AG04450 (cell line): ENCODE data around the gene RNASE7. TPM values are rescaled to one million over a fixed set of nuclear protein-coding genes. Genes with fewer than 3 reads are reported as not detected.
"Not testable (repeated sequence)": the region's sequence is repeated elsewhere in the genome, so short reads cannot be mapped to it uniquely, and the experiment has no call there.

Experiments used
- CTCF ChIA-PET: fragments of 300-600, 350-600 bp; formaldehyde crosslinking; extraction: SDS; loops from one replicate; lab custom pipeline; 2022; ENCODE audit warnings: antibody characterized with exemption, inconsistent platforms; lab: Charles Lee
- POLR2A ChIA-PET: fragments of 350-600 bp; formaldehyde crosslinking; extraction: SDS; loops from one replicate; lab custom pipeline; 2021; ENCODE audit warnings: antibody characterized with exemption, inconsistent platforms; lab: Yijun Ruan, JAX
- DNase-seq: peaks from one replicate; pipeline ENCODE4 v3.0.0-alpha.2; 2011; ENCODE audit warnings: low read depth, low spot score
- H3K27ac ChIP-seq: one replicate; pipeline ENCODE4 v1.5.1; 2012; ENCODE audit warnings: low read depth, low read length, control low read depth
- H3K27me3 ChIP-seq: one replicate; pipeline ENCODE4 v1.6.0; 2012; ENCODE audit warnings: low read length; ENCODE audit not compliant: control insufficient read depth, insufficient read depth
- H3K4me3 ChIP-seq: 2 replicates; pipeline ENCODE4 v1.5.1; 2011; ENCODE audit warnings: mild to moderate bottlenecking, low read depth, low read length, control low read depth
- H3K9me3 ChIP-seq: 2 replicates; pipeline ENCODE4 v1.5.1; 2012; ENCODE audit warnings: low read length; ENCODE audit not compliant: control insufficient read depth, insufficient read depth
- CTCF ChIP-seq: IDR thresholded peaks from 2 replicates; pipeline ENCODE4 v1.5.1; 2011; ENCODE audit warnings: low read depth, low read length, control low read depth, inconsistent platforms
- polyA plus RNA-seq: library from polyadenylated mRNA; depleted of rRNA; stranded (reverse); fragments of >200 nt; gene quantifications from 2 replicates; pipeline ENCODE4 v1.2.3, GENCODE V29; 2011

RNASE7 gene
- polyA plus RNA-seq, 1 experiment = not detected

DNA sequence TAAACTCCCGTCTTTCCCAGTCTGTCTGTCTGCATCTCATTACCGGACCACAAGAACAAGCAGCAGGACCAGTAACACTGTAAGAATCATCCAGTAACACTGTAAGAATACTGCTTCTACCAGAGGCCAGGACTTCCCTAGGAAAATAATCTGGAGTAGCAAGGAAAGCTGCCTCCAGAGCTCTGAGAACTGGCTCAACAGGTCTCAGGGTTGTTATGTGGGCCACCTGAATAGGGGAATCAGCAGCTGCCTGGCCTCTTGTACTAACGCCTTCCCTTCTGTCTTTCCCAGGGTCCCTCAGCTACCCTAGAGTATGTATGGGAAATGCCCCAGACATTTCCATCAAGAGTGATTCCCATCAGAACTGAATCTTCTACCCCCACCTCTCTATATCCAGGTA lies 44.0 kb upstream of the RNASE7 start:
- no peak overlapping the region for H3K4me3 ChIP-seq
- ChIA-PET CTCF (interaction anchor here (1.3 to 7.7 kb wide), 5 partner anchors 10 to 106 kb away, joined by 3 to 55 read pairs (median 19); no protein-coding TSS in a partner anchor), POLR2A (no interaction called here)
- no peak for TF ChIP-seq CTCF
- no peak overlapping the region for H3K27ac ChIP-seq
- DNase-seq = no peak
- H3K9me3 ChIP-seq = no peaks in the 10 kb centered on the region
- no peaks in the 10 kb centered on the region for H3K27me3 ChIP-seq

DNA sequence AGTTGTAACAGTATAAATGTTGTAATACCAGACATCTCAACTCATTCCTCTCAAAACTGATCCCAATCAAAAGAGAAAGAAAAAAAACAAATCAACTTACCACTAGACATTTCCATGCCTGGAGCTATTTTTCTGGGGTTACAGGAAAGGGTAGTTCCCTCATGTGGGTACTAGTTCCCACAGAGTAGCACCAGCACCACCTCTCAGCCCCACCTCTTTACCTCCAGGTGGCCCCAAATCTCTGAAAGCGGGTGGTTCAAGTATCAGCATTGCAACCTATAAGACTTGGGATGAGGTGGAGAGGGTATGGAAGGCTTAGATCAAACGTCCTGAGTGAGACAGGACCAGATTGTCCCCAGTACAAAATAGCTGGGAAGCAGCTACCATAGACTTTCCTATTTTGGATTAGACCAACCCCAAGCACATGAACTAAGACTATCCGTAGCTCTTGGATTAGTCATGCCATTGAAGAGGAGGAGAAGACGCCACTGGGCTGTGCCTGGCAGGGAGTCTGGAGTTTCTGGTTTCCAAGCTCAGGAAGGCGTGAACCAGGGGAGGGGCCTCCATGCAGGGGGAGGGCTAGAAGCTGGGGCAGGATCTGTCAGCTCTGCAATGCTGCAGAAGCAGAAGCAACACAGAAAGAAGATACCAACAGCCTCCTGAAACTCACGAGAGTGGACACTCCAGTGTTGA lies 43.3 kb upstream of the RNASE7 start, which contains the start of gene SLC39A2:
Gene SLC39A2, plus strand, starts transcription at position 620 of the 693 bp plus-strand sequence. CDS start 154 bp downstream, outside the sequence.
- H3K4me3 ChIP-seq = no peak within 1 kb of the TSS
- POLR2A ChIA-PET = no interaction called here
- no peak within 1 kb of the TSS for H3K27ac ChIP-seq
- no peak for DNase-seq
- TF ChIP-seq CTCF = no peak
- CTCF ChIA-PET = interaction anchor here (0.5 to 7.7 kb wide), 6 partner anchors 10 to 105 kb away, joined by 3 to 55 read pairs (median 11); no protein-coding TSS in a partner anchor
- H3K27me3 ChIP-seq = no peaks in the 10 kb centered on the region
- no peaks in the 10 kb centered on the region for H3K9me3 ChIP-seq

- H3K4me3 ChIP-seq = no peak overlapping the region
- POLR2A ChIA-PET = no interaction called here
- no peak overlapping the region for H3K27ac ChIP-seq
- no peak for DNase-seq
- CTCF ChIA-PET = interaction anchor here (1.7 to 7.7 kb wide), 4 partner anchors 15 to 104 kb away, joined by 5 to 55 read pairs (median 32); no protein-coding TSS in a partner anchor
- H3K27me3 ChIP-seq = no peaks in the 10 kb centered on the region
- no peaks in the 10 kb centered on the region for H3K9me3 ChIP-seq
- no peak for TF ChIP-seq CTCF
Measured at GRCh38 chr14:20999591-20999990, 42.6 kb upstream of the RNASE7 start.

GRCh38 chr14:21001218-21001617 lies 40.9 kb upstream of the RNASE7 start:
- Histone ChIP-seq H3K4me3 (no peak overlapping the region), H3K9me3 (no peaks in the 10 kb centered on the region), H3K27me3 (no peaks in the 10 kb centered on the region), H3K27ac (no peak overlapping the region)
- POLR2A ChIA-PET = no interaction called here
- DNase-seq = no peak
- no peak for TF ChIP-seq CTCF
- CTCF ChIA-PET = interaction anchor here (2.1 to 7.7 kb wide), 3 partner anchors 14 to 103 kb away, joined by 7 to 55 read pairs (median 46); no protein-coding TSS in a partner anchor

- H3K27ac ChIP-seq = no peak overlapping the region
- no peaks in the 10 kb centered on the region for H3K27me3 ChIP-seq
- no peak overlapping the region for H3K4me3 ChIP-seq
- ChIA-PET CTCF (interaction anchor here (0.7 to 4.5 kb wide), 10 partner anchors 11 to 101 kb away, joined by 3 to 83 read pairs (median 13); no protein-coding TSS in a partner anchor), POLR2A (no interaction called here)
- no peak for DNase-seq
- TF ChIP-seq CTCF = no peak
- no peaks in the 10 kb centered on the region for H3K9me3 ChIP-seq
Measured at GRCh38 chr14:21003788-21004346, 38.3 kb upstream of the RNASE7 start.

DNA sequence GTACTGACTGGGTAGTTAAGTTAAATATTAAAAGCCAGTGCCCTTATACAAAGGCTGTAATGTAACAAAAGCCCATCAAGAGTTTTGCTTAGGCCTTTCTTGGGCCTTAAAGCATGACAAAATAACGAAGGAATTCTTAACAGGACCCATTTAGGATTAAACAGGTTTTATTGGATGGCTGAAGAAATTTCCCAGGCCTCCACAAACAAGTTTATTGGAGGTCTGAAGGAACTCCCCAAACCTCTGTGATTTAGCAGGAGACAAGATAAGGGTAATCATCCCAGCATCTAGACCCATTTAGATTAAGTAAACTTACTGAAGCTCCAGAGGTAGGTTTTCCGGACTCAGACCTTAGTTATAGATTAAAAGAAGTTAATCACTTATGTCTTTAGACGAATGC lies 32.4 kb upstream of the RNASE7 start:
- POLR2A ChIA-PET, H3K9me3 ChIP-seq, H3K27ac ChIP-seq, H3K4me3 ChIP-seq, DNase-seq: not testable (repeated sequence)
- H3K27me3 ChIP-seq = peaks cover 16% of the 10 kb centered on the region
- CTCF ChIA-PET = interaction anchor here (1.8 to 3.2 kb wide), 4 partner anchors 30 to 94 kb away, joined by 9 to 15 read pairs (median 12); no protein-coding TSS in a partner anchor
